Tibial artery (tissue), 4 donors: ENCODE data around the gene QPCT.

Experiments
- DNase-seq, 2 donors: peaks; one replicate each; pipeline ENCODE4 v3.0.0-alpha.2; 2019
- H3K27ac ChIP-seq, 2 donors: fragments of 200-600 bp; sonication (generic) in 1 of 2; 1 replicate in 1 of 2; 2 replicates in 1 of 2; pipeline ENCODE4 v1.5.1; 2018 to 2019; ENCODE audit warnings: mild to moderate bottlenecking in 1 of 2
- H3K27me3 ChIP-seq, 2 donors: fragments of 200-600 bp; sonication (generic) in 1 of 2; one replicate each; pipeline versions ENCODE4 v1.5.1 to v1.6.0; 2016 to 2019
- H3K36me3 ChIP-seq, 3 donors: fragments of 200-600 bp; sonication (generic) in 2 of 3; one replicate each; pipeline ENCODE4 v1.5.1; 2016 to 2019; ENCODE audit warnings: mild to moderate bottlenecking in 2 of 3
- H3K4me1 ChIP-seq, 4 donors: fragments of 200-600 bp; sonication (generic) in 2 of 4; 1 replicate in 3 of 4; 2 replicates in 1 of 4; pipeline ENCODE4 v1.5.1; 2016 to 2019
- H3K4me3 ChIP-seq, 2 donors: fragments of 200-600 bp; sonication (generic) in 1 of 2; 1 replicate in 1 of 2; 2 replicates in 1 of 2; pipeline ENCODE4 v1.5.1; 2018 to 2019; ENCODE audit warnings: mild to moderate bottlenecking in 2 of 2
- H3K9me3 ChIP-seq, 3 donors: fragments of 200-600 bp; sonication (generic) in 1 of 3; one replicate each; pipeline ENCODE4 v1.5.1; 2016 to 2019
- intact Hi-C: fragments of 100-400 bp; cut with DNase I; formaldehyde crosslinking; loops from one replicate; pipeline ENCODE4 v1.15.0; 2023; ENCODE audit warnings: low total_unique reads
- TF ChIP-seq, protein P1 (sequence below), 2 experiments: fragments of 200-600 bp in 1 of 2; fragments of 450-650 bp in 1 of 2; IDR thresholded peaks; one replicate each; pipeline ENCODE4 v1.5.1; 2017 to 2019; ENCODE audit warnings: antibody characterized with exemption in 2 of 2, mild to moderate bottlenecking in 1 of 2, moderate library complexity in 1 of 2

The QPCT gene

GRCh38 chr2:37418956-37419355 lies 74.5 kb downstream of the QPCT start:
- Histone ChIP-seq H3K27ac (no peak overlapping the region), H3K36me3 (no peaks in the 10 kb centered on the region), H3K9me3 (no peaks in the 10 kb centered on the region), H3K4me3 (no peak overlapping the region), H3K4me1 (peaks cover 0 to 20% (median 11%) of the 10 kb centered on the region in 4 donors), H3K27me3 (no peaks in the 10 kb centered on the region)
- DNase-seq, result no peak
- TF ChIP-seq, protein P1, sequence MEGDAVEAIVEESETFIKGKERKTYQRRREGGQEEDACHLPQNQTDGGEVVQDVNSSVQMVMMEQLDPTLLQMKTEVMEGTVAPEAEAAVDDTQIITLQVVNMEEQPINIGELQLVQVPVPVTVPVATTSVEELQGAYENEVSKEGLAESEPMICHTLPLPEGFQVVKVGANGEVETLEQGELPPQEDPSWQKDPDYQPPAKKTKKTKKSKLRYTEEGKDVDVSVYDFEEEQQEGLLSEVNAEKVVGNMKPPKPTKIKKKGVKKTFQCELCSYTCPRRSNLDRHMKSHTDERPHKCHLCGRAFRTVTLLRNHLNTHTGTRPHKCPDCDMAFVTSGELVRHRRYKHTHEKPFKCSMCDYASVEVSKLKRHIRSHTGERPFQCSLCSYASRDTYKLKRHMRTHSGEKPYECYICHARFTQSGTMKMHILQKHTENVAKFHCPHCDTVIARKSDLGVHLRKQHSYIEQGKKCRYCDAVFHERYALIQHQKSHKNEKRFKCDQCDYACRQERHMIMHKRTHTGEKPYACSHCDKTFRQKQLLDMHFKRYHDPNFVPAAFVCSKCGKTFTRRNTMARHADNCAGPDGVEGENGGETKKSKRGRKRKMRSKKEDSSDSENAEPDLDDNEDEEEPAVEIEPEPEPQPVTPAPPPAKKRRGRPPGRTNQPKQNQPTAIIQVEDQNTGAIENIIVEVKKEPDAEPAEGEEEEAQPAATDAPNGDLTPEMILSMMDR (IDR thresholded peaks at IDR 0.05), result no peak
- intact Hi-C loops, result no loop called here

DNA sequence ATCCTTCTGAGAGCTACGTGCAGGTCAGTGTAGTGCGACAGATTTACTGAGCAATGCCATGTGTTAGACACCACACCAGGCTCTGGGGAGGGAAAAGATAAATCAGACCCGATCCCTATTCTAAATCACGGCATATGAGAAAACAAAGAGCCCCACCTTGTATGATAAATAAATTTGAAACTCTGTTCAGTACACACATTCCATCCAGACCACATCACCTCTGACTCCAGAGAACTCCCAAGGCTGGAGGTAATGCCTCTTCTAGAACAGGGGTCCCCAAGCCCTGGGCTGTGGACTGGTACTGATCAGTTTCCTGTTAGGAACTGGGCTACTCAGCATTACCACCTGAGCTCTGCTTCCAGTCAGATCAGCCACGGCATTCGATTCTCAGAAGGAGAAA lies 77.3 kb downstream of the QPCT start:
- H3K9me3 ChIP-seq, result no peaks in the 10 kb centered on the region
- no peaks in the 10 kb centered on the region for H3K27me3 ChIP-seq
- no peaks in the 10 kb centered on the region for H3K36me3 ChIP-seq
- TF ChIP-seq, protein P1 (IDR thresholded peaks at IDR 0.05), result no peak
- H3K27ac ChIP-seq, result no peak overlapping the region
- DNase-seq, result no peak
- H3K4me3 ChIP-seq, result no peak overlapping the region
- H3K4me1 ChIP-seq, result peaks cover 0 to 10% (median 8%) of the 10 kb centered on the region in 4 donors
- intact Hi-C loops, result no loop called here

DNA sequence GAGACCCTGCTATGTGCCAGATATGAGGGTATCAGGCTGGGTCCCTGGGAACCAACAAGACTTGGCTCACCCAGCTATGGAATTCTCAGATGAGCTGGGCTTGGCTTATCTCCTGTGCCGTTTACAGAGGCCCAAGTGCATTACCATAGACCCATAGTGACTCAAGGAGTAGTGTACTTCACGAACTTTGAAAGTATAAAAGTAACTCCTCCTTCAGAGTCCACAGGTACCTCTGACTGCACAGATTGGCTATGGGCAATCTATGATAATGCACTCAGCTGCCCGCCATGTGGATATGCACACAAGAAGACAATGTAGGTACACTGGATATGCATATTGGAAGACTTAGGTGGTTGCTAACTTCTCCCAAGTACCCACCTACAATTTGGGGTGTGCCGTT lies 78.4 kb downstream of the QPCT start:
- DNase-seq, result no peak
- intact Hi-C loops, result no loop called here
- TF ChIP-seq, protein P1 (IDR thresholded peaks at IDR 0.05), result no peak
- Histone ChIP-seq H3K27ac (no peak overlapping the region), H3K27me3 (no peaks in the 10 kb centered on the region), H3K4me1 (no peaks in the 10 kb centered on the region), H3K9me3 (no peaks in the 10 kb centered on the region), H3K36me3 (no peaks in the 10 kb centered on the region), H3K4me3 (no peak overlapping the region)
